NT2/D1 (cell line): Measurements from ENCODE around the gene NTN3.
"Not testable (repeated sequence)": the region's sequence is repeated elsewhere in the genome, so short reads cannot be mapped to it uniquely, and the experiment has no call there.

Experiments
- DNase-seq: peaks from one replicate; pipeline ENCODE4 v3.0.0-alpha.2; 2011; ENCODE audit warnings: low read depth, low spot score
- H3K27me3 ChIP-seq: 2 replicates; pipeline ENCODE4 v1.6.0; 2011; ENCODE audit warnings: mild to moderate bottlenecking; ENCODE audit not compliant: insufficient read length, insufficient read depth
- H3K36me3 ChIP-seq: 2 replicates; pipeline ENCODE4 v1.6.1; 2011; ENCODE audit warnings: mild to moderate bottlenecking, low read length, mixed read lengths; ENCODE audit not compliant: insufficient read depth, insufficient read length
- H3K4me1 ChIP-seq: 2 replicates; pipeline ENCODE4 v1.5.1; 2011; ENCODE audit not compliant: insufficient read depth, insufficient read length
- H3K4me3 ChIP-seq: 2 replicates; pipeline ENCODE4 v1.5.1; 2011; ENCODE audit warnings: low read depth; ENCODE audit not compliant: insufficient read length
- H3K9ac ChIP-seq: 2 replicates; pipeline ENCODE4 v1.6.0; 2011; ENCODE audit warnings: low read depth; ENCODE audit not compliant: insufficient read length
- H3K9me3 ChIP-seq: 2 replicates; pipeline ENCODE4 v1.5.1; 2011; ENCODE audit warnings: mild to moderate bottlenecking, low read length; ENCODE audit not compliant: insufficient read depth
- SUZ12 ChIP-seq: IDR thresholded peaks from 2 replicates; pipeline ENCODE4 v1.6.1; 2011; ENCODE audit not compliant: insufficient read length, insufficient read depth; ENCODE audit errors: extremely low read depth
- YY1 ChIP-seq: IDR thresholded peaks from 2 replicates; pipeline ENCODE4 v1.6.1; 2011; ENCODE audit not compliant: insufficient read length, insufficient read depth
- ZNF274 ChIP-seq: IDR thresholded peaks from 2 replicates; pipeline ENCODE4 v1.6.1; 2011; ENCODE audit warnings: mild to moderate bottlenecking, low read depth, low read length

NTN3 gene

GRCh38 chr16:2476345-2476720, 5.2 kb downstream of the NTN3 start:
- Histone ChIP-seq H3K9ac (peak overlapping the region; percentile 79), H3K9me3 (no peaks in the 10 kb centered on the region), H3K36me3 (peaks cover 2% of the 10 kb centered on the region), H3K4me1 (peaks cover 26% of the 10 kb centered on the region), H3K27me3 (peaks cover 27% of the 10 kb centered on the region), H3K4me3 (peak overlapping the region; percentile 69)
- TF ChIP-seq ZNF274 (no peak), YY1 (no peak), SUZ12 (no peak)
- DNase-seq = no peak

DNA sequence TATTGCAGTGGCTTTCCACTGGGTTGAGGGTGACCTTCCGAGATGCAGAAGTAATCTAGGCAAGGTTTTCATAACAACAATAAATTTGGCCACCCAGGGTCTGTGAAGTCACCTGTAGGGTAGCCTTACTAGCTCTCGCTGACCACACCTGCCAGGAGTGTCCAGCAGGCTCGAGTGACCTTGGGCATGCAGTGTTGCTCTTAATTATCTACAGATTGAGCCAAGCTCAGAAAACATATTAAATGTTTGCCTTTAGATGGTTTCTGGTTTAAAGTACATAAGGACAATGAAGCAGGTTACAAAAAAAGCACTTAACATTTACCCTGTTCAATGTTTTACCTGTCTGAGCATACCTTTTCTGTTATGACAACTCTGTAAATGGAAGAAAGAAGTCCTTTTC, 5.6 kb downstream of the NTN3 start:
- DNase-seq = no peak
- TF ChIP-seq YY1 = no peak
- no peak for TF ChIP-seq ZNF274
- no peak for TF ChIP-seq SUZ12
- Histone ChIP-seq H3K36me3 (peaks cover 2% of the 10 kb centered on the region), H3K9me3 (no peaks in the 10 kb centered on the region), H3K4me1 (peaks cover 23% of the 10 kb centered on the region), H3K9ac (no peak overlapping the region), H3K27me3 (peaks cover 27% of the 10 kb centered on the region), H3K4me3 (no peak overlapping the region)

GRCh38 chr16:2477327-2477726, 6.2 kb downstream of the NTN3 start:
- H3K4me3 ChIP-seq = no peak overlapping the region
- no peak overlapping the region for H3K9ac ChIP-seq
- no peaks in the 10 kb centered on the region for H3K9me3 ChIP-seq
- H3K4me1 ChIP-seq = peaks cover 18% of the 10 kb centered on the region
- peaks cover 2% of the 10 kb centered on the region for H3K36me3 ChIP-seq
- peaks cover 22% of the 10 kb centered on the region for H3K27me3 ChIP-seq
- DNase-seq = no peak
- TF ChIP-seq ZNF274 (no peak), SUZ12 (no peak), YY1 (no peak)

- no peak overlapping the region for H3K9ac ChIP-seq
- TF ChIP-seq ZNF274 (no peak), SUZ12 (no peak), YY1 (no peak)
- no peak overlapping the region for H3K4me3 ChIP-seq
Measured at GRCh38 chr16:2478279-2478678, 7.2 kb downstream of the NTN3 start.

DNA sequence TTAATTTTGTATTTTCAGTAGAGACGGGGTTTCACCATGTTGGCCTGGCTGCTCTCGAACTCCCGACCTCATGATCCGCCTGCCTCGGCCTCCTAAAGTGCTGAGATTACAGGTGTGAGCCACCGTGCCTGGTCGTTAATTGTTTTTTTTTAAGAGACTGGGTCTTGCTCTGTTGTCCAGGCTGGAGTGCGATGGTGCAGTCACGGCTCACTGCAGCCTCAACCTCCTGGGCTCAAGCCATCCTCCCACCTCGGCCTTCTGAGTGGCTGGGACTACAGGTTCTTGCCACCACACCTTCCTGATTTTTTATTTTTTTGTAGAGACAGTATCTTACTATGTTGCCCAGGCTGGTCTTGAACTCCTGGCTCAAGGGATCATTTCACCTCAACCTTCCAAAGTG, 8.9 kb downstream of the NTN3 start:
- Histone ChIP-seq H3K4me1 (peaks cover 12% of the 10 kb centered on the region), H3K27me3 (peaks cover 16% of the 10 kb centered on the region)
- not testable (repeated sequence) for H3K9me3 ChIP-seq, DNase-seq, H3K36me3 ChIP-seq, H3K9ac ChIP-seq, H3K4me3 ChIP-seq

More at GRCh38 chr16:2478279-2478678, 7.2 kb downstream of the NTN3 start:
- Histone ChIP-seq H3K4me1 (peaks cover 8% of the 10 kb centered on the region), H3K27me3 (peaks cover 16% of the 10 kb centered on the region), H3K9me3 (no peaks in the 10 kb centered on the region), H3K36me3 (peaks cover 2% of the 10 kb centered on the region)
- no peak for DNase-seq

- Histone ChIP-seq H3K36me3 (peaks cover 2% of the 10 kb centered on the region), H3K4me3 (no peak overlapping the region), H3K9me3 (no peaks in the 10 kb centered on the region), H3K9ac (no peak overlapping the region), H3K4me1 (peaks cover 8% of the 10 kb centered on the region), H3K27me3 (peaks cover 11% of the 10 kb centered on the region)
- no peak for DNase-seq
- TF ChIP-seq YY1 = no peak
- TF ChIP-seq SUZ12 = no peak
- no peak for TF ChIP-seq ZNF274
Measured at GRCh38 chr16:2480948-2481347, 9.9 kb downstream of the NTN3 start.

GRCh38 chr16:2481676-2482075, 10.6 kb downstream of the NTN3 start:
- TF ChIP-seq YY1 = no peak
- no peak for TF ChIP-seq ZNF274
- no peak for TF ChIP-seq SUZ12

DNA sequence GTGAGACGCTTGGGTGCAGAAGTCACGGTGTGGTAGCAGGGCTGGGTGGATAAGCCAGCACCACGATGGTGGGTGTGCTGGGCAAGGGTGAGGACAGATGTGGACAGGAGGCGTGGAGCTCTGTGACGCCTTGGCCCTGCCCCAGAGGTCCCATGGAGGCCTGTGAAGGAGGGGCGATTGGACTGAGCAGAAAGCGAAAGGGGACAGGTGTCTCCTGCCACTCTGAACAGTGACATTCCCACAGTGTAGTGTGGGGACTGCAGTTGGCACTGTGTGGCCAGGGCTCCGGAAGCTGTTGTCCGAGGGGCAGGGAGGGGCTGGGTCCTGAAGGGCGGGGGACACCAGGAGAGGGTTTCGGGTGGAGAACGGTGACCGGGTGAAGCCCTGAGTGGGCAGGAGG, 11.2 kb downstream of the NTN3 start:
- Histone ChIP-seq H3K9ac (no peak overlapping the region), H3K4me1 (peaks cover 7% of the 10 kb centered on the region), H3K9me3 (no peaks in the 10 kb centered on the region), H3K36me3 (peaks cover 2% of the 10 kb centered on the region), H3K4me3 (no peak overlapping the region), H3K27me3 (no peaks in the 10 kb centered on the region)
- no peak for DNase-seq
- TF ChIP-seq ZNF274 (no peak), SUZ12 (no peak), YY1 (no peak)

More at GRCh38 chr16:2481676-2482075, 10.6 kb downstream of the NTN3 start:
- no peak overlapping the region for H3K4me3 ChIP-seq
- peaks cover 5% of the 10 kb centered on the region for H3K4me1 ChIP-seq
- H3K9me3 ChIP-seq = no peaks in the 10 kb centered on the region
- no peak overlapping the region for H3K9ac ChIP-seq
- DNase-seq = no peak
- peaks cover 4% of the 10 kb centered on the region for H3K27me3 ChIP-seq
- peaks cover 2% of the 10 kb centered on the region for H3K36me3 ChIP-seq
